A673 (cell line): ENCODE data around the gene TMED1.

Experiments used
- CTCF ChIP-seq: fragments of 300-800, 200-600 bp; sonication (generic); conservative IDR thresholded peaks from 2 replicates; pipeline ENCODE4 v1.5.1; 2017; ENCODE audit warnings: low read depth, mild to moderate bottlenecking, antibody characterized with exemption, low read length, moderate library complexity, mixed read lengths
- EZH2 ChIP-seq: fragments of 200-600 bp; sonication (generic); IDR thresholded peaks from 2 replicates; pipeline ENCODE4 v1.6.1; 2017; ENCODE audit warnings: borderline replicate concordance, low read depth, mild to moderate bottlenecking, mixed read lengths, antibody characterized with exemption, low read length; ENCODE audit not compliant: poor library complexity, severe bottlenecking

GRCh38 chr19:10826231-10826630 lies 9.8 kb downstream of the TMED1 start:
- TF ChIP-seq CTCF (no peak), EZH2 (no peak)
